Astrocyte (in vitro differentiated cells and primary cell): ENCODE data around the gene MEF2B. TPM values are rescaled to one million over a fixed set of nuclear protein-coding genes. Genes with fewer than 3 reads are reported as not detected.

Source experiments
- DNase-seq: peaks from one replicate; pipeline ENCODE4 v3.0.0-alpha.2; 2010; ENCODE audit warnings: low read depth
- FAIRE-seq: peaks from 2 replicates; lab custom pipeline; 2011; peaks lifted over from hg19 to GRCh38; lab: Jason Lieb, UNC
- H2AFZ ChIP-seq: 2 replicates; pipeline ENCODE4 v1.6.0; 2012; ENCODE audit warnings: low read depth, low read length, inconsistent platforms
- H3K27ac ChIP-seq: 2 replicates; pipeline ENCODE4 v1.5.1; 2011; ENCODE audit warnings: low read depth, low read length, inconsistent platforms
- H3K27me3 ChIP-seq: 2 replicates; pipeline ENCODE4 v1.6.0; 2011; ENCODE audit warnings: low read length, inconsistent platforms; ENCODE audit not compliant: insufficient read depth
- H3K36me3 ChIP-seq: 2 replicates; pipeline ENCODE4 v1.5.1; 2011; ENCODE audit warnings: low read length, inconsistent platforms; ENCODE audit not compliant: insufficient read depth
- H3K4me1 ChIP-seq: 2 replicates; pipeline ENCODE4 v1.5.1; 2011; ENCODE audit warnings: low read length, inconsistent platforms; ENCODE audit not compliant: insufficient read depth
- H3K4me2 ChIP-seq: 2 replicates; pipeline ENCODE4 v1.6.0; 2012; ENCODE audit warnings: low read length, inconsistent platforms
- H3K4me3 ChIP-seq: 2 replicates; pipeline ENCODE4 v1.5.1; 2011; ENCODE audit warnings: low read depth, mild to moderate bottlenecking, low read length, inconsistent platforms; ENCODE audit not compliant: insufficient read depth
- H3K79me2 ChIP-seq: 2 replicates; pipeline ENCODE4 v1.6.0; 2012; ENCODE audit warnings: mild to moderate bottlenecking, low read length, inconsistent platforms; ENCODE audit not compliant: insufficient read depth
- H3K9ac ChIP-seq: 2 replicates; pipeline ENCODE4 v1.6.0; 2012; ENCODE audit warnings: mild to moderate bottlenecking, low read length, inconsistent platforms
- H3K9me3 ChIP-seq: 2 replicates; pipeline ENCODE4 v1.5.1; 2012; ENCODE audit warnings: low read depth, mild to moderate bottlenecking, low read length, inconsistent platforms; ENCODE audit not compliant: insufficient read depth
- H4K20me1 ChIP-seq: 2 replicates; pipeline ENCODE4 v1.6.0; 2012; ENCODE audit warnings: low read length, inconsistent platforms; ENCODE audit not compliant: insufficient read depth
- H3K27ac Mint-ChIP-seq: one replicate; pipeline ENCODE4 v1.8.0; 2021; ENCODE audit warnings: mild to moderate bottlenecking, mixed read lengths; ENCODE audit not compliant: unreplicated experiment
- H3K27me3 Mint-ChIP-seq: one replicate; pipeline ENCODE4 v1.8.0; 2021; ENCODE audit warnings: low read depth, mixed read lengths; ENCODE audit not compliant: unreplicated experiment
- H3K36me3 Mint-ChIP-seq: one replicate; pipeline ENCODE4 v1.8.0; 2021; ENCODE audit warnings: low read depth, mixed read lengths; ENCODE audit not compliant: unreplicated experiment
- H3K4me1 Mint-ChIP-seq: one replicate; pipeline ENCODE4 v1.8.0; 2021; ENCODE audit warnings: low read depth, mixed read lengths; ENCODE audit not compliant: unreplicated experiment
- H3K4me3 Mint-ChIP-seq: one replicate; pipeline ENCODE4 v1.8.0; 2021; ENCODE audit warnings: mild to moderate bottlenecking, moderate library complexity, mixed read lengths; ENCODE audit not compliant: unreplicated experiment
- H3K9me3 Mint-ChIP-seq: one replicate; pipeline ENCODE4 v1.8.0; 2021; ENCODE audit warnings: mild to moderate bottlenecking, mixed read lengths; ENCODE audit not compliant: unreplicated experiment
- CTCF ChIP-seq: IDR thresholded peaks from 2 replicates; pipeline ENCODE4 v1.5.1; 2011; ENCODE audit warnings: low read depth, mild to moderate bottlenecking, inconsistent platforms, low read length, moderate library complexity; ENCODE audit not compliant: insufficient read depth
- EZH2 ChIP-seq: IDR thresholded peaks from 2 replicates; pipeline ENCODE4 v1.6.1; 2012; ENCODE audit warnings: mild to moderate bottlenecking, low read length, inconsistent platforms; ENCODE audit not compliant: insufficient read depth
- total RNA-seq: library from RNA; stranded (reverse); gene quantifications from 2 replicates; pipeline ENCODE4 v1.2.1, GENCODE V29; 2021

Gene MEF2B
- total RNA-seq, 1 donor from 2014 or later, result 1.7 TPM

- Histone ChIP-seq H3K4me3 (peak overlapping the region; percentile 80), H2AFZ (peak overlapping the region; percentile 72), H3K79me2 (peaks cover 51% of the 10 kb centered on the region), H3K9me3 (no peaks in the 10 kb centered on the region), H3K9ac (peak overlapping the region; percentile 88), H3K36me3 (no peaks in the 10 kb centered on the region), H3K4me1 (peaks cover 9% of the 10 kb centered on the region), H3K27ac (peak overlapping the region; percentile 52), H3K27me3 (no peaks in the 10 kb centered on the region), H4K20me1 (peaks cover 31% of the 10 kb centered on the region), H3K4me2 (peak overlapping the region; percentile 92)
- peaks cover 2% of the 10 kb centered on the region for H3K36me3 Mint-ChIP-seq
- H3K27me3 Mint-ChIP-seq, result no peaks in the 10 kb centered on the region
- no peak for FAIRE-seq
- H3K4me3 Mint-ChIP-seq, result peak overlapping the region; percentile 97
- no peak for TF ChIP-seq EZH2
- H3K27ac Mint-ChIP-seq, result peak overlapping the region; percentile 91
- no peaks in the 10 kb centered on the region for H3K9me3 Mint-ChIP-seq
- peaks cover 11% of the 10 kb centered on the region for H3K4me1 Mint-ChIP-seq
- DNase-seq, result no peak
Measured at GRCh38 chr19:19192910-19193423, 22.9 kb upstream of the MEF2B start.

- H3K27ac ChIP-seq, result peak within 1 kb of the TSS; percentile 96
- peak within 1 kb of the TSS; percentile 98 for H3K9ac ChIP-seq
- H3K9me3 ChIP-seq, result no peaks in the 10 kb centered on the region
- H4K20me1 ChIP-seq, result peaks cover 31% of the 10 kb centered on the region
- no peaks in the 10 kb centered on the region for H3K9me3 Mint-ChIP-seq
- H2AFZ ChIP-seq, result peak within 1 kb of the TSS; percentile 99
- peak; percentile 95 for DNase-seq
- TF ChIP-seq CTCF (no peak), EZH2 (no peak)
- H3K4me1 ChIP-seq, result peaks cover 9% of the 10 kb centered on the region
- no peaks in the 10 kb centered on the region for H3K27me3 Mint-ChIP-seq
- no peaks in the 10 kb centered on the region for H3K27me3 ChIP-seq
- H3K4me2 ChIP-seq, result peak within 1 kb of the TSS; percentile 96
- H3K36me3 ChIP-seq, result no peaks in the 10 kb centered on the region
- peaks cover 51% of the 10 kb centered on the region for H3K79me2 ChIP-seq
- peak within 1 kb of the TSS; percentile 91 for H3K27ac Mint-ChIP-seq
- peak within 1 kb of the TSS; percentile 97 for H3K4me3 Mint-ChIP-seq
- no peak for FAIRE-seq
- peaks cover 11% of the 10 kb centered on the region for H3K4me1 Mint-ChIP-seq
- H3K4me3 ChIP-seq, result peak within 1 kb of the TSS; percentile 95
- H3K36me3 Mint-ChIP-seq, result peaks cover 2% of the 10 kb centered on the region
Measured at GRCh38 chr19:19192078-19192882, 22.2 kb upstream of the MEF2B start, which contains the start of the genes BORCS8 and RFXANK. Gene BORCS8 (minus strand): TSS chr19:19192152. CDS start chr19:19192117, 35 bp downstream. Gene RFXANK (plus strand): TSS chr19:19192258. CDS start chr19:19193947, 1,689 bp downstream.

DNA sequence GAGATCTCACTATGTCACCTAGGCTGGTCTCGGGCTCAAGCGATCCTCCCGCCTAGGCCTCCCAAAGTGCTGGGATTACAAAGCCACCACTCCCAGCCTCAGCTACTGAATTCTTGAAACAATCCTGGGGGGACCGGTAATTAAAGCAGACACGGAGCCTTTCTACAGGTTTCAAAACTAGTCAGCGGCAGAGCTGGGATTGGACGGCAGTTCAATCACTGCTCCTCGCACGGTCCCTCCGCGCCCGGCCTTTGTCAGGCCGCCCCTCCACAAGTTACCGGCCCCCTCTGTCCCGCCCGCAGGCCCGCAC lies 21.7 kb upstream of the MEF2B start:
- Histone ChIP-seq H3K36me3 (no peaks in the 10 kb centered on the region), H4K20me1 (peaks cover 26% of the 10 kb centered on the region), H3K4me3 (peak overlapping the region; percentile 95), H2AFZ (peak overlapping the region; percentile 99), H3K4me2 (peak overlapping the region; percentile 96), H3K9ac (peak overlapping the region; percentile 98), H3K4me1 (peaks cover 9% of the 10 kb centered on the region), H3K27ac (peak overlapping the region; percentile 96), H3K27me3 (no peaks in the 10 kb centered on the region), H3K79me2 (peaks cover 47% of the 10 kb centered on the region), H3K9me3 (no peaks in the 10 kb centered on the region)
- FAIRE-seq (no peak), DNase-seq (no peak)
- Mint-ChIP-seq H3K27ac (peak overlapping the region; percentile 91), H3K27me3 (no peaks in the 10 kb centered on the region), H3K36me3 (peaks cover 2% of the 10 kb centered on the region), H3K4me3 (peak overlapping the region; percentile 97), H3K9me3 (no peaks in the 10 kb centered on the region), H3K4me1 (peaks cover 11% of the 10 kb centered on the region)
- TF ChIP-seq EZH2 (no peak), CTCF (no peak)
